Naive B cell (primary cell): ENCODE data around the gene UPB1. TPM values are rescaled to one million over a fixed set of nuclear protein-coding genes. Genes with fewer than 3 reads are reported as not detected.

ENCODE experiments used
- ATAC-seq, 2 donors: fragments of 150-1000 bp; cut with Tn5 transposase; 2 replicates each; pipeline ENCODE4 v1.10.0; 2021; ENCODE audit warnings: low read depth in 2 of 2, mild to moderate bottlenecking in 2 of 2, moderate library complexity in 2 of 2
- DNase-seq: peaks from one replicate; pipeline ENCODE4 v3.0.0; 2022
- H3K27ac Mint-ChIP-seq, 6 donors: one replicate each; pipeline ENCODE4 v1.8.0; 2020 to 2022; ENCODE audit warnings: mild to moderate bottlenecking in 6 of 6, mixed read lengths in 6 of 6, moderate library complexity in 5 of 6, inconsistent platforms in 2 of 6
- H3K27me3 Mint-ChIP-seq, 3 donors: one replicate each; pipeline ENCODE4 v1.8.0; 2021 to 2022; ENCODE audit warnings: mixed read lengths in 3 of 3, mild to moderate bottlenecking in 1 of 3
- H3K36me3 Mint-ChIP-seq, 2 donors: one replicate each; pipeline ENCODE4 v1.8.0; 2020 to 2022; ENCODE audit warnings: mixed read lengths in 2 of 2, inconsistent platforms in 1 of 2, mild to moderate bottlenecking in 1 of 2
- H3K4me1 Mint-ChIP-seq, 3 donors: one replicate each; pipeline ENCODE4 v1.8.0; 2020 to 2022; ENCODE audit warnings: mixed read lengths in 3 of 3, inconsistent platforms in 1 of 3, mild to moderate bottlenecking in 1 of 3, moderate library complexity in 1 of 3
- H3K4me3 Mint-ChIP-seq, 8 donors: one replicate each; pipeline ENCODE4 v1.8.0; 2020 to 2022; ENCODE audit warnings: mild to moderate bottlenecking in 8 of 8, mixed read lengths in 8 of 8, moderate library complexity in 8 of 8, inconsistent platforms in 2 of 8
- H3K9me3 Mint-ChIP-seq, 7 donors: one replicate each; pipeline ENCODE4 v1.8.0; 2020 to 2022; ENCODE audit warnings: mixed read lengths in 7 of 7, mild to moderate bottlenecking in 5 of 7, inconsistent platforms in 2 of 7, moderate library complexity in 1 of 7
- polyA plus RNA-seq, 6 donors: library from polyadenylated mRNA; unstranded; fragments of 300-500 nt; fragmentation: Illumina TruSeq; gene quantifications; one replicate each; pipeline ENCODE4 v1.2.3, GENCODE V29; 2021; ENCODE audit warnings: low read depth in 6 of 6

Gene UPB1
- polyA plus RNA-seq, 6 donors from 2014 or later: 0.08 to 0.90 (median 0.20) TPM; not detected in 1

DNA sequence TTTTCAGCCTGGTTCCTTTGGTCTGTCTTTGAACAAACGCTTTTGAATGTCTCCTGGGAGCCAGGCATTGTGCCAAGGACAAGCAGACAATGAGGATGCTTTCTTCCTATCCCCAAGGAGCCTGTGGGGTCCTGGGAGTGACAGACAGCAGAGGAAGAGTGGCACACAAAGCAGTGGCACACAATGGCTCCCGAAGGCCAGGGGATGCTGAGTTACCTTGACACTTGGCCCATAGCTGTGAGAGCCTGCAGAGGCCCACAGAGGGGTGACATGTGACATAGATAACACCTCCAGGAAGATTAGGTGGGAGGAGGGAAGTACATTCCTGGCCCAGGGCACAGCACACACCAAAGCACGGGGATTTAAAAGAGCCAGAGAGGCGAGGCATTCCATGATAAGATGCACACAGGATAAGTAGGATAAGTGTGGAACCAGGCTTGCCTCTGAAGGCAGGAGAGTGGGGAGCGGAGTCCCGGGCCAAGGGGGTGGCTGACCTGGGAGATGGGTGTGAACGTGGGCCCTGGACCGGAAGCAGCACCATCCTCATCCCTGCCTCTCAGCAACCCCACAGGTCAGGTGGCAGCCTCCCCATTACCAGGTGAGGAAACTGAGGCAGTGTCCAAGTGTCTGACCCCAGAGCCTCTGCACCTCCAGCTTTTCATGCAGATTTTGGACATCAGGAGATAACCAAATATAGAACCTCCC, 6.3 kb downstream of the UPB1 start:
- no peak for ATAC-seq
- Mint-ChIP-seq H3K27me3 (peaks cover 4 to 18% (median 7%) of the 10 kb centered on the region in 3 donors), H3K36me3 (no peaks in the 10 kb centered on the region), H3K4me3 (no peak overlapping the region), H3K27ac (peak overlapping the region in 3 of 6 donors; percentile 24 to 71 (median 26)), H3K4me1 (peaks cover 18 to 20% (median 19%) of the 10 kb centered on the region in 3 donors), H3K9me3 (no peaks in the 10 kb centered on the region)
- DNase-seq: no peak

DNA sequence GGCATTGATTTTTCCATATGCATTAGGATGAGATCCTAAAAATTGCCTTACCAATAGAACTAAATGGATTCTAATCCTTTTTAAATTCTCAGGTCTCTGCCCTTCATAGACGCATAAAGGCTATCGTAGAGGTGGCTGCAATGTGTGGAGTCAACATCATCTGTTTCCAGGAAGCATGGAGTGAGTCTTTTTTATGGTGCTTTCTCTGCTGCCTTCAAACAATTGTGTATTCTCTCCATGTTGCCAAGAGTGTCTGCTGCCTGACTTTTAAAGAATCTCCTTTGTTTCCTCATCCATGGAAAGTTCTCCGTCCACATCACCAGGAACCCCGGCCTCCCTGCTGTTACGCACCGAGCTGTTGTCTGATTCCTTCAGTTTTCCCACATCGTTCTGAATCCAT, 6.9 kb downstream of the UPB1 start:
- Mint-ChIP-seq H3K4me3 (no peak overlapping the region), H3K27ac (peak overlapping the region in 3 of 6 donors; percentile 0 to 91 (median 56))

DNA sequence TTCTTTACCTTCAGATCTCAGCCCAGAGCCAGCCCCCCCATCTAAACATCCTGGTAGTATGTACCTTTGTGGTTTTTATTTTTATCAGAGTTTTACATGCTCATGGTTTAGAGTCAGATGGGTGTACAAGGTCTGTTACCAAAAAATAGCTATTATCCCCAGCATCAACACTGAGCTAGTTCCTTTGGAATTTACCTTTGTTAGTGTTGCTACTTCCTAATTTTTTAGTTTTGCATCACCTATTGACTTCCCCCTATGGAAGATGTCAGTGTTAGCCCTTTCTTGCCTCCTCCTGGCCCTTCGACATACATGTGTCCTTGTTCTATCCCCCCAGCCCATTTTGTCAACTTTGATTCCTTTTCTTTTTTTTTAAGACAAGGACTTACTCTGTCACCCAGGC, 7.4 kb downstream of the UPB1 start:
- DNase-seq: no peak
- Mint-ChIP-seq H3K36me3 (no peaks in the 10 kb centered on the region), H3K27me3 (peaks cover 0 to 7% (median 4%) of the 10 kb centered on the region in 3 donors), H3K4me1 (peaks cover 16 to 31% (median 29%) of the 10 kb centered on the region in 3 donors), H3K4me3 (no peak overlapping the region), H3K9me3 (no peaks in the 10 kb centered on the region), H3K27ac (peak overlapping the region; percentile 0 to 91 (median 42))
- ATAC-seq: peak in 1 of 2 donors; percentile 6

More for the DNA sequence above, 6.9 kb downstream of the UPB1 start:
- Mint-ChIP-seq H3K27me3 (peaks cover 0 to 12% (median 4%) of the 10 kb centered on the region in 3 donors), H3K9me3 (no peaks in the 10 kb centered on the region), H3K36me3 (no peaks in the 10 kb centered on the region), H3K4me1 (peaks cover 16 to 26% (median 25%) of the 10 kb centered on the region in 3 donors)
- DNase-seq: no peak
- no peak for ATAC-seq

DNA sequence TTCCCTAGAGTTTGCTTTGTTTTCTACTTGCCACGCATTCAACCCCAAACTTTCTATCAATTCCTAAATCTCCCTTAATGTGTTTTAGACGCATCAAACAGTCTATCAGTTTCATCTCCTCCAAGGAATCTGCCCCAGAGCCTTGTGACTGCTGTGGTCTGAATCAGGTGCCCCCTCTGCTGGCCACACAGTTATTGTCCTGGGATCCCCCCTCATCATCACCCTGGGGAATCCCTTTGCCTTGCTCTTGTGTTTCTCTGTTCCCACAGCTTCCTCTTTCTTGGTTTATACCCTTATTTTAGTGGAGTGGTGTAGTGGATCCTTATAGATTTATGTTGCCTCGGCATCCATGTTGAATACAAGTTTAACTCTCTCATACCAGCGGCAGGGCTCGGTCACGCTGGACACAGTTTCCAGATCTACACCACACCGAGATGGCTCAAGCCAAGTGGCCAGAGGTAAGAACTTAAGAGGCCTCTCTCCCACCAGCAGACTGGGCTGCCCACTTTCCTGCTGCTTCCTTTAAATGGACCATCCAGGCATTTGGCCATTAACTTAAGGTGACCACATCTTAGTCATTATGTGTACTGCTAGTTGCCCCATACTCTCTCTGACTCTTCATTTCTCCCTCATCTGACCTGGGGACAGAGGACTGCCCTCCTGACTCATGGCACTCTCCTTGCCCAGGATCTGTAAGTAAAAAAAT, 8.2 kb downstream of the UPB1 start:
- Mint-ChIP-seq H3K9me3 (no peaks in the 10 kb centered on the region), H3K4me1 (peaks cover 16 to 31% (median 29%) of the 10 kb centered on the region in 3 donors), H3K4me3 (no peak overlapping the region), H3K36me3 (no peaks in the 10 kb centered on the region), H3K27ac (peak overlapping the region; percentile 28 to 91 (median 57)), H3K27me3 (peaks cover 0 to 6% (median 4%) of the 10 kb centered on the region in 3 donors)
- ATAC-seq (peak; percentile 94 to 96), DNase-seq (peak; percentile 82)

DNA sequence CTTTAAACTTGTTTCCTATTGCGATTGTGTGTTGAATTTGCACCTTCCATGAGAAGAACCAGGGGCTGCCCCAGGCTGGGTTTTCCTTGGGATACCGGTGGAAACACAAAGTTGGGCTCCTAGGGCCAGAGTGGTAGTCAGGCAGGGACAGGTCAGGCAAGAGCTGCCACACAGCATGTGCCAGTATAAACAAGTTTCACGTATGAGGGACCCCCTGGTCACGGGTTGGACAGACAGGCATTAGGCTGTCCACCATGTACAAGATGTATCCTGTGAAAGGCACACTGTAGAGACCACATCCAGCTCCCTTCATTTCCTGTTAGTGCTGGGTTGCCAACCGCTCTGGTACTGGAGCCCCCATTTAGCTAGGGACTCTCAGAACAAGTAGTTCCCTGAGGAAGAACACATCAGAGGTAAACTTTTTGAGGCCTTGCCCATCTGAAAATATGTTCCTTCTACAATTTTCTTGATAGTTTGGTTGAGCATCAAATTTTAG, 8.8 kb downstream of the UPB1 start:
- Mint-ChIP-seq H3K27me3 (peaks cover 0 to 6% (median 4%) of the 10 kb centered on the region in 3 donors), H3K4me1 (peaks cover 20 to 31% (median 29%) of the 10 kb centered on the region in 3 donors), H3K36me3 (no peaks in the 10 kb centered on the region), H3K4me3 (peak overlapping the region in 1 of 8 donors; percentile 18), H3K27ac (peak overlapping the region; percentile 28 to 85 (median 58)), H3K9me3 (no peaks in the 10 kb centered on the region)
- DNase-seq (no peak), ATAC-seq (no peak)

DNA sequence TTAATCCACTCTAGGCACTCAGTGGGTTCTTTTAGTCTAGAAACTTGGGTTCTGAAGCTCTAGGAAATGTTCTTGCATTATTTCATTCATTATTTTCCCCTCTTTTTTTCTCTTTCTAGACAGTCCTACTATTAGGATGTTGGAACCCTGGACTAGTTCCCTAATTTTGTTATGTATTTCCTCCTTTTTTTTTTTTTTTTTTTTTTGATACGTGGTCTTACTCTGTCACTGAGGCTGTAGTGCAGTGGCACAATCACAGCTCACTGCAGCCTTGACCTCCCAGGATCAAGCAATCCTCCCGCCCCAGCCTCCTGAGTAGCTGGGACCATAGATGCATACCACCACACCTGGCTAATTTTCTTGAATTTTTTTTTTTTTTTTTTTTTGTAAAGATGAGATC, 9.4 kb downstream of the UPB1 start:
- Mint-ChIP-seq H3K9me3 (no peaks in the 10 kb centered on the region), H3K27ac (peak overlapping the region in 1 of 6 donors; percentile 10), H3K4me1 (peaks cover 20 to 31% (median 29%) of the 10 kb centered on the region in 3 donors), H3K4me3 (no peak overlapping the region), H3K27me3 (peaks cover 0 to 6% (median 4%) of the 10 kb centered on the region in 3 donors), H3K36me3 (no peaks in the 10 kb centered on the region)
- DNase-seq: no peak
- no peak for ATAC-seq

DNA sequence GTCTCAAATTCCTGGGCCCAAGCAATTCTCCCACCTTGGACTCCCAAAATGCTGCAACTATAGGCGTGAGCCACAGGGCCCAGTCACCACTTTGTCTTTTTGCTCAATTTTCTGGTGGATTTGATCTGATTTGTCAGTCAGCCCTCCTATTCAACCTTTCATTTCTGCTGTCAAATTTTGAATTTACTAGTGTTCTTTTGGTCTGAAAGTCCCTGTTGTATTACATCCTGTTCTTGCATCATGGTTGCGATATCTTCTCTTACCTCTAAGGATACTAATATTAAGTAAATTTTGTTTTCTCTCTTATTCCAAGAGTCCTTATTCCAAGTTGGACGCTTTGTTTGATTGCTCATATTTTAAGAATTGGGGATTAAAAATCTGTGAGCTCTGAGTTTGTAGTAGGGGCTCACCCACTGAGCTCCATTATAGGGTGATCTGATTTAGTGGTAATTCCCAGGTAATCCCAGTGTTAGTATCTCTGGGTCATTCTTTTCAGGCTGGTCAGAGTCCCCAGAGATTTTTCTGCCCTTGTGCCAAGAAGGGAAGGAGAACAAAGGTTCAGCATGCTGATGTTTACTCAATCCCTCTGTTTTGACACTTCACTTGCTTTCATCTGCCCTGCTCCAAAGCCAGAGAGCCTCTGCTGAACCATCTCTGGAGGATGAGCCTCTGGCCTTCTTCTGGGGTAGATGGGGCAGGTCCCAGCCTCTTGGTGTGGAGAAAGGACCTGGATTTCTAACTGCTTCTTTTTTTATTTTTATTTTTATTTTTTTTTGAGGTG, 10.0 kb downstream of the UPB1 start:
- peak overlapping the region in 2 of 6 donors; percentile 15 to 30 for H3K27ac Mint-ChIP-seq
- peaks cover 20 to 31% (median 29%) of the 10 kb centered on the region in 3 donors for H3K4me1 Mint-ChIP-seq
- no peak for DNase-seq
- peaks cover 0 to 5% (median 4%) of the 10 kb centered on the region in 3 donors for H3K27me3 Mint-ChIP-seq
- no peaks in the 10 kb centered on the region for H3K9me3 Mint-ChIP-seq
- ATAC-seq: no peak
- H3K4me3 Mint-ChIP-seq: no peak overlapping the region
- H3K36me3 Mint-ChIP-seq: no peaks in the 10 kb centered on the region

DNA sequence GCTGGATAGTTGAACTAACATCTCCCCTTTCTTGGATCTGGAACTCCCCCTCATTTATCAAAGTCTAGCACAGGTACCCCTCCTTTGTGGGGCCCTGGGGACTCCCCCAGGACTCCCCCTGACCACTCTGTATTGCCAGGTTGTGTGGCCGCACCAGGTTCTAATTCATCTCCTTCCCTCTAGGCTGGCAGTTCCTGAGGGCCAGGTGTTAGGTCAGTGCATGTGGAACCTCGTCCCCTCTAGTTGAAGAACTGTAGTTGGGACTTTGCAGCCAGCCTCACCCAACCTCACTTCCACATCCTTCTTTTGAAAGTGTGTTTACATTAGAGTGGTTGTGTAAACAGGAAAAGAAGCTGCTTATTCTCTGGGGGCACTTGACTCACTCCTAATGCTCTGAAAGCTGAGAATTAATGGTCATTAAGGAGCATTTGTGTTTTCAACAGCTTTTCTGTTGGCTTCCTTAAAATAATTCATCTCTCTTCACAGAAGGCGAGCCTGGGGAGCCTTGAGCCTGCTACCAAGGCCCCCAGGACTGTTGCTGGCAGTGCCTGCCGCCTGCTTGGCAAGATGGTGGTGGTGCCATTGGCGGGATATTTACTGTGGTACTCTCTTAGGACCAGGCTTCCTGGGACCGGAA, 11.8 kb downstream of the UPB1 start:
- Mint-ChIP-seq H3K36me3 (no peaks in the 10 kb centered on the region), H3K4me3 (peak overlapping the region in 3 of 8 donors; percentile 19 to 55 (median 44)), H3K4me1 (peaks cover 35 to 46% (median 46%) of the 10 kb centered on the region in 3 donors), H3K27me3 (peaks cover 0 to 4% (median 0%) of the 10 kb centered on the region in 3 donors), H3K9me3 (no peaks in the 10 kb centered on the region), H3K27ac (peak overlapping the region in 4 of 6 donors; percentile 1 to 92 (median 40))
- no peak for DNase-seq
- no peak for ATAC-seq

DNA sequence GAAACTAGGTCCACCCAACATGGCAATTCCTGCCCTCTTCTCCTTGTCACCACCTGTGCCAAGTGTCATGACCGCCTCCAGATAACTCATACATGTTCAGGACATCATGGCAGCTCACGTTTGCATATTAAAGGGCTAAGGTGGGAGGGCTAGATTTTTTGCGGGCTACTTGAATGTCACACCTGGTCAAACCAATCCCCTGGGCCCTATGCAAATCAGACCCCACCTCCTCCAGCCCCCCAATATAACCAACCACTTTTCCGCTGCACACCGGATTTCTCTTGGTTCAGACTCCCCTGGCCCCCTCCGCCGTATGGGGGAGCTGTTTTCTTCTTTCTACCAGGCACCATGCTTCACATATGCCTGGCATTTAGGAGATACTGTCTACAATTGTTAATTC, 12.6 kb downstream of the UPB1 start:
- no peaks in the 10 kb centered on the region for H3K9me3 Mint-ChIP-seq
- H3K4me3 Mint-ChIP-seq: peak overlapping the region in 2 of 8 donors; percentile 20 to 25
- ATAC-seq (no peak), DNase-seq (no peak)
- no peaks in the 10 kb centered on the region for H3K36me3 Mint-ChIP-seq
- H3K4me1 Mint-ChIP-seq: peaks cover 33 to 48% (median 47%) of the 10 kb centered on the region in 3 donors
- H3K27ac Mint-ChIP-seq: peak overlapping the region in 1 of 6 donors; percentile 26
- peaks cover 0 to 4% (median 0%) of the 10 kb centered on the region in 3 donors for H3K27me3 Mint-ChIP-seq

DNA sequence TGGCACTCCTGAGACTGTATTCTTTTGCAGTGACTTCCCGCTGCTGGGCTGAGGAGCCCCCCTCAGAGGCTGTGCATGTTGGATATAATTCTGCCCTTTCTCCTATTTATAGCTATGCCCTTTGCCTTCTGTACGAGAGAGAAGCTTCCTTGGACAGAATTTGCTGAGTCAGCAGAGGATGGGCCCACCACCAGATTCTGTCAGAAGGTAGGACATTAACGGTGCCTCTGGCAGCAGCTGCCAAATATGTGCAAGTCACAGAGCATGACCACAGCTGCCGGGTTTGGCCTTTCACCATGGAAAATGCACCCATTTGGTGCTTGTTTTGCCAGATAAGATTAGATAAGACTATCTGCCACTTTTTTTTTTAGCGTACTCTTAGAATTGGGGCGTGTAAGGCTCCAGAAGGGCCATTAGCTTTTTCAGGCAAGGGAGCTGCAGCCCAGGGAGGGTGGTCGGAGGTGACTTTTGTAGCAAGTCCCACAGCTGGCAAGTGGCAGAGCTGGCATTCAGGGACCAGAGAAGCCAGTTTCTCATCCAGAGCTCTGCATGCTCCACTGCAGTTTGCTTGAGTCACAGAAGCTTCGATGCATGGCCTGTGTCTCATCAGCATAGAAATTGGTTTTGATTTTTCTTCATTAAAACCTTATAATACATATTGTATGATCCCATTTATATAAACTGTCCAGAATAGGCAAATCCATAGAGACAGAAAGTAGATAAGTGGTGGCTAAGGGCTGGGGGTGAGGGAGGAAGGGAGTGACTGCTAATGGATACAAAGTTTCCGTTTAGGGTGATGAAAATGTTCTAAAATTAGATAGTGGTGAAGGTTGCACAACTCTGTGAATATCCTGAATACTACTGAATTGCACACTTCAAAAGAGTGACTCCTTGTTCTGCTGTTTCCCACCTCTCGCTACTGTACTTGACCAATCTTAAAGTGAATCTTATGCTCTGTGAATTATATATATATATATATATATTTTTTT, 15.8 kb downstream of the UPB1 start:
- H3K36me3 Mint-ChIP-seq: no peaks in the 10 kb centered on the region
- peak overlapping the region in 4 of 8 donors; percentile 9 to 43 (median 18) for H3K4me3 Mint-ChIP-seq
- H3K9me3 Mint-ChIP-seq: no peaks in the 10 kb centered on the region
- H3K27me3 Mint-ChIP-seq: no peaks in the 10 kb centered on the region
- DNase-seq: no peak
- H3K27ac Mint-ChIP-seq: peak overlapping the region in 4 of 6 donors; percentile 16 to 81 (median 68)
- peaks cover 22 to 45% (median 34%) of the 10 kb centered on the region in 3 donors for H3K4me1 Mint-ChIP-seq
- ATAC-seq: no peak

DNA sequence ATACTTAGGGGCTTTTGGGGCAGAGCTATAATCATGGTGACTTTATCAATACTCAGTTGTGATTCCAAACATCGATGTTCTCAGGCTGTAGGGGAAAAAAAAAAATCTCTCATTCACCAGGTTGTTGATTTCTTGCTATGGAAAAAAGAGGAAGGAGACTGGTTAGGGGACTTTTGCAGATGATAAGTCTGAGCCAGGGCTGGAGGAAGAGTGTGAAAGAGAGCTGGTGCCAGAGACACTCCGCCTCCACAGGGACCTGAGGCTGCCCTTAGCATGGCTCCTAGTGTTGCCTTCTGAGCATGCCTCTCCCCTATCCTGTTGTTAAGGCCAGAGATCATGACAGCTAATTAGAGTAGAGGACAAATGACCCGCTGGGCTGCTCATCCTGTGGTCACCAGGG, 16.9 kb downstream of the UPB1 start:
- Mint-ChIP-seq H3K27me3 (peaks cover under 1 to 5% (median 4%) of the 10 kb centered on the region in 3 donors), H3K4me3 (peak overlapping the region in 5 of 8 donors; percentile 3 to 62 (median 30)), H3K4me1 (peaks cover 22 to 38% (median 28%) of the 10 kb centered on the region in 3 donors), H3K36me3 (no peaks in the 10 kb centered on the region), H3K27ac (peak overlapping the region in 2 of 6 donors; percentile 30 to 81), H3K9me3 (no peaks in the 10 kb centered on the region)
- ATAC-seq (peak; percentile 85 to 94), DNase-seq (peak; percentile 33)
